Natural killer cell (primary cell): Measurements from ENCODE around the gene HRG. TPM values are rescaled to one million over a fixed set of nuclear protein-coding genes. Genes with fewer than 3 reads are reported as not detected.
"Not testable (repeated sequence)": the region's sequence is repeated elsewhere in the genome, so short reads cannot be mapped to it uniquely, and the experiment has no call there.

ENCODE experiments used
- ATAC-seq, 3 donors: fragments of 150-1000 bp in 2 of 3; fragments of 200-7000 bp in 1 of 3; cut with Tn5 transposase; 1 replicate in 1 of 3; 2 replicates in 2 of 3; pipeline ENCODE4 v1.10.0; 2021; ENCODE audit warnings: mild to moderate bottlenecking in 2 of 3, moderate library complexity in 2 of 3
- DNase-seq, 2 donors: peaks; one replicate each; pipeline versions ENCODE4 v3.0.0 to v3.0.0-alpha.2; 2013 to 2021; ENCODE audit warnings: mixed read lengths in 1 of 2
- H3K27ac ChIP-seq: one replicate; pipeline ENCODE4 v1.5.1; 2013; ENCODE audit warnings: mild to moderate bottlenecking, low read length
- H3K27me3 ChIP-seq: one replicate; pipeline ENCODE4 v1.6.1; 2013; ENCODE audit warnings: low read length; ENCODE audit not compliant: control insufficient read depth, insufficient read depth
- H3K36me3 ChIP-seq: one replicate; pipeline ENCODE4 v1.6.1; 2013; ENCODE audit warnings: low read length; ENCODE audit not compliant: control insufficient read depth, insufficient read depth
- H3K4me1 ChIP-seq: one replicate; pipeline ENCODE4 v1.6.1; 2013; ENCODE audit warnings: low read length; ENCODE audit not compliant: control insufficient read depth, insufficient read depth
- H3K4me3 ChIP-seq: one replicate; pipeline ENCODE4 v1.5.1; 2013; ENCODE audit warnings: low read length
- H3K9me3 ChIP-seq: one replicate; pipeline ENCODE4 v1.6.1; 2013; ENCODE audit warnings: low read length; ENCODE audit not compliant: control insufficient read depth, insufficient read depth
- H3K27ac Mint-ChIP-seq, 2 donors: one replicate each; pipeline ENCODE4 v1.8.0; 2022; ENCODE audit warnings: mild to moderate bottlenecking in 2 of 2, mixed read lengths in 2 of 2, moderate library complexity in 1 of 2
- H3K27me3 Mint-ChIP-seq, 2 donors: one replicate each; pipeline ENCODE4 v1.8.0; 2022; ENCODE audit warnings: low read depth in 2 of 2, mixed read lengths in 2 of 2
- H3K36me3 Mint-ChIP-seq: one replicate; pipeline ENCODE4 v1.8.0; 2022; ENCODE audit warnings: mixed read lengths
- H3K4me1 Mint-ChIP-seq, 2 donors: one replicate each; pipeline ENCODE4 v1.8.0; 2022; ENCODE audit warnings: mixed read lengths in 2 of 2
- H3K4me3 Mint-ChIP-seq: one replicate; pipeline ENCODE4 v1.8.0; 2022; ENCODE audit warnings: mild to moderate bottlenecking, moderate library complexity, mixed read lengths
- H3K9me3 Mint-ChIP-seq, 2 donors: one replicate each; pipeline ENCODE4 v1.8.0; 2022; ENCODE audit warnings: mixed read lengths in 2 of 2
- CTCF ChIP-seq: fragments of 200-600 bp; IDR thresholded peaks from one replicate; pipeline ENCODE4 v1.8.0; 2022; ENCODE audit warnings: antibody characterized with exemption
- WGBS: methylation state at CpG from one replicate; pipeline ENCODE4 v1.1.7; 2013; ENCODE audit warnings: missing lambda C conversion rate; ENCODE audit not compliant: insufficient coverage; 5-methylcytosine and 5-hydroxymethylcytosine counted together
- intact Hi-C: fragments of 100-400 bp; cut with micrococcal nuclease; formaldehyde crosslinking; loops from one replicate; pipeline ENCODE4 v1.14.2; 2022
- total RNA-seq, 4 donors: library from RNA; stranded (reverse); fragments of 120-200 nt in 1 of 4; gene quantifications; one replicate each; pipeline versions ENCODE4 v1.2.3 to v1.2.4, GENCODE V29; 2013 to 2022

Gene HRG
- total RNA-seq, 3 donors from 2014 or later (not counting 1 experiment from before 2014, with no cell fraction given), result not detected

GRCh38 chr3:186705882-186706780 is 40.3 kb downstream of the HRG start:
- H3K4me3 ChIP-seq, result no peak overlapping the region
- peaks cover 10% of the 10 kb centered on the region for H3K4me1 ChIP-seq
- Mint-ChIP-seq H3K9me3 (no peaks in the 10 kb centered on the region), H3K36me3 (no peaks in the 10 kb centered on the region), H3K4me1 (peaks cover 13% of the 10 kb centered on the region in 2 donors), H3K4me3 (peak overlapping the region; percentile 4), H3K27ac (peak overlapping the region in 1 of 2 donors; percentile 33), H3K27me3 (peaks cover 43 to 88% of the 10 kb centered on the region in 2 donors)
- intact Hi-C loops, result no loop called here
- peaks cover 11% of the 10 kb centered on the region for H3K27me3 ChIP-seq
- no peaks in the 10 kb centered on the region for H3K36me3 ChIP-seq
- no peak for TF ChIP-seq CTCF
- DNase-seq (peak; percentile 42 to 69), ATAC-seq (peak; percentile 85 to 100 (median 97))
- 37% methylated on average over 6 of the region's 6 CpGs for WGBS
- H3K9me3 ChIP-seq, result no peaks in the 10 kb centered on the region
- H3K27ac ChIP-seq, result no peak overlapping the region

GRCh38 chr3:186708983-186709679 is 43.3 kb downstream of the HRG start:
- DNase-seq (no peak), ATAC-seq (no peak)
- Mint-ChIP-seq H3K4me3 (no peak overlapping the region), H3K4me1 (peaks cover 13% of the 10 kb centered on the region in 2 donors), H3K27me3 (peaks cover 48 to 90% of the 10 kb centered on the region in 2 donors), H3K27ac (no peak overlapping the region), H3K36me3 (no peaks in the 10 kb centered on the region), H3K9me3 (no peaks in the 10 kb centered on the region)
- TF ChIP-seq CTCF, result no peak
- Histone ChIP-seq H3K9me3 (no peaks in the 10 kb centered on the region), H3K27me3 (peaks cover 11% of the 10 kb centered on the region), H3K27ac (no peak overlapping the region), H3K4me1 (peaks cover 10% of the 10 kb centered on the region), H3K4me3 (no peak overlapping the region), H3K36me3 (no peaks in the 10 kb centered on the region)
- intact Hi-C loops, result no loop called here
- WGBS, result 83% methylated on average over 6 of the region's 6 CpGs

GRCh38 chr3:186710694-186711093 is 44.9 kb downstream of the HRG start:
- DNase-seq, H3K4me3 ChIP-seq, H3K36me3 Mint-ChIP-seq, H3K27ac Mint-ChIP-seq, H3K36me3 ChIP-seq, ATAC-seq, H3K9me3 Mint-ChIP-seq, H3K27me3 ChIP-seq, intact Hi-C loops, H3K27ac ChIP-seq, H3K9me3 ChIP-seq, H3K4me1 ChIP-seq, H3K4me3 Mint-ChIP-seq: not testable (repeated sequence)
- H3K4me1 Mint-ChIP-seq, result peaks cover 12% of the 10 kb centered on the region in 2 donors
- WGBS, result 87% methylated on average over 4 of the region's 4 CpGs
- H3K27me3 Mint-ChIP-seq, result peaks cover 50 to 75% of the 10 kb centered on the region in 2 donors

- Histone ChIP-seq H3K4me3 (no peak overlapping the region), H3K4me1 (no peaks in the 10 kb centered on the region), H3K9me3 (no peaks in the 10 kb centered on the region), H3K27me3 (no peaks in the 10 kb centered on the region), H3K36me3 (no peaks in the 10 kb centered on the region), H3K27ac (no peak overlapping the region)
- DNase-seq (no peak), ATAC-seq (no peak)
- Mint-ChIP-seq H3K27me3 (peaks cover 29 to 48% of the 10 kb centered on the region in 2 donors), H3K27ac (no peak overlapping the region), H3K9me3 (no peaks in the 10 kb centered on the region), H3K4me1 (no peaks in the 10 kb centered on the region), H3K36me3 (no peaks in the 10 kb centered on the region), H3K4me3 (no peak overlapping the region)
- no peak for TF ChIP-seq CTCF
- intact Hi-C loops, result no loop called here
- 91% methylated on average over 4 of the region's 4 CpGs for WGBS
Measured at GRCh38 chr3:186713499-186713898, 47.7 kb downstream of the HRG start.
